Measurements from ENCODE around the gene PLA2G12B.
"Not testable (repeated sequence)": the region's sequence is repeated elsewhere in the genome, so short reads cannot be mapped to it uniquely, and the experiment has no call there.

The PLA2G12B gene

DNA sequence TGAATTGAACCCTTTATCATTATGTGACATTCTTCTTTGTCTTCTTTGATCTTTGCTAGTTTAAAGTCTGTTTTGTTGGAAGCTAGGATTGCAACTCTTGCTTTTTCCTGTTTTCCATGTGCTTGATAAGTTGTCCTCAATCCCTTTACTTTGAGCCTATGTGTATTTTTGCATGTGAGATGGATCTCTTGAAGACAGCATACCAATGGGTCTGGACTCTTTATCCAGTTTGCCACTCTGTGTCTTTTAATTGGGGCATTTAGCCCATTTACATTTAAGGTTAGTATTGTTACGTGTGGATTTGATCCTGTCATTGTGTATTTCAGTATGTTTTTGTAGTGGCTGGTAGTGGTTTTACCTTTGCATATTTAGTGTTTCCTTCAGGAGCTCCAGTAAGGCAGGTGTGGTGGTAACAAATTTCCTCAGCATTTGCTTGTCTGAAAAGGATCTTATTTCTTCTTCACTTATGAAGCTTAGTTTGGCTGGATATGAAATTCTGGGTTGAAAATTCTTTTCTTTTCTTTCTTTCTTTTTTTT lies 33.4 kb downstream of the PLA2G12B start:
- intact Hi-C loops (cut with micrococcal nuclease); H3K36me3 Mint-ChIP-seq (ENCODE audit: low read depth); H3K27ac Mint-ChIP-seq; H3K4me3 Mint-ChIP-seq: not testable (repeated sequence)
- Mint-ChIP-seq H3K9me3 (peaks cover 26% of the 10 kb centered on the region), H3K27me3 (peaks cover 15% of the 10 kb centered on the region), H3K4me1 (ENCODE audit: low read depth) (peaks cover 18% of the 10 kb centered on the region)

DNA sequence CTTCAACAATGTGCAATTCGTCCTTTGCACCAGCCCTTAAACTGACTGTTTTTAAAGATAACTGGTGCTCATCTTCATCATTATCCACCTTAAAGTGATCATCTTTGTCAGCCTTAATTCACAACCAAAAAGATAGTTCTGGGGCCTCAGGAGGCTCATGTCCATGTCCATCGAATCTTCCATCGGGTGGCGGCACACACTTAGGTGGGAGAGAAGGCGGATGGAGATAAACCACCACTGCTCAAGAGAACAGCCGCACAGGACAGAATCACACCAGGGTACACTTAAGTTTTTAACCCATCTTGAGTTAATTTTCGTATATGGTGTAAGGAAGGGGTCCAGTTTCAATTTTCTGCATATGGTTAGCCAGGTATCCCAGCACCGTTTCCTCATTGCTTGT lies 36.3 kb downstream of the PLA2G12B start:
- H3K4me1 Mint-ChIP-seq (ENCODE audit: low read depth) = peaks cover 18% of the 10 kb centered on the region
- peaks cover 13% of the 10 kb centered on the region for H3K27me3 Mint-ChIP-seq
- H3K36me3 Mint-ChIP-seq (ENCODE audit: low read depth) = no peaks in the 10 kb centered on the region
- intact Hi-C loops (cut with micrococcal nuclease) = no loop called here
- H3K4me3 Mint-ChIP-seq = no peak overlapping the region
- H3K9me3 Mint-ChIP-seq = peaks cover 26% of the 10 kb centered on the region
- no peak overlapping the region for H3K27ac Mint-ChIP-seq

DNA sequence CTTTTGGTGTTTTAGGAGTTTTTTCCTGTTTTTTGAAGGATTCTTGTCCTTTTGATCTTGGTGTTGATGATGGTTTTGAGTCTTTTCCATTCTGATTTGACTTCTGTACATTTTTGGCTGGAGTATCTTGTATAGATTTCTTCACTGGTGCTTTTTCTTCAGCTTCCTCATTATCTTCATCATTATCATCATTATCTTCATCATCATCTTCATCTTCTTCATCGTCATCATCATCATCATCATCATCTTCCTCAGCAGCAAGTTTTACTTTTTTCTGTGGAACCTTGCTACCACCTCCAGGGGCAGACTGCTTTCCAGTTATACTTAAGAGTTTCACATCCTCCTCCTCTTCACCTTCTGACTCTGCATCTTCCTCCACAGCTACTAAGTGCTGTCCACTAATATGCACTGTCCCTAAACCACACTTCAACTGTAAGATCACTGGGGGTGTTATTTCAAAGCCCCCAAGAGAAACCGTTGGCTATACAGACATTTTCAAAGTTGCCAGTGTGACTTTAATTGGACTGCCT lies 36.7 kb downstream of the PLA2G12B start:
- H3K4me1 Mint-ChIP-seq (ENCODE audit: low read depth) = peaks cover 18% of the 10 kb centered on the region
- H3K9me3 Mint-ChIP-seq = peaks cover 26% of the 10 kb centered on the region
- H3K36me3 Mint-ChIP-seq (ENCODE audit: low read depth); intact Hi-C loops (cut with micrococcal nuclease); H3K4me3 Mint-ChIP-seq; H3K27ac Mint-ChIP-seq: not testable (repeated sequence)
- peaks cover 13% of the 10 kb centered on the region for H3K27me3 Mint-ChIP-seq

DNA sequence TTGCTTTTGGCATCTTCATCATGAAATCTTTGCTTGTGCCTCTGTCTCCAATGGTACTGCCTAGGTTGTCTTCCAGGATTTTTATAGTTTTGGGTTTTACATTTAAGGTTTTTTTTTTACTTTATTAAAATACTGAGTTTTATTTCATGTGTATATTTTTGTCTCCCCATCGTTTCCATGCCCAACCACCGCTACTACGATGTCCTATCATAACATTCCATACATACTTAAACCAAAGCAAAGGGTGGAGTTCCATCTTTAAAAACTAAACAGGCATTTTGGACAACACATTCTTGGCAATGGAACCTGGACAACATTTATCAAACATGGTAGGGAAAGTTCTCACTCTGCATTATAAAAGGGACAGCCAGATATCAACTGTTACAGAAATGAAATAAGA lies 37.4 kb downstream of the PLA2G12B start:
- H3K9me3 Mint-ChIP-seq = peaks cover 22% of the 10 kb centered on the region
- H3K4me3 Mint-ChIP-seq; H3K36me3 Mint-ChIP-seq (ENCODE audit: low read depth); H3K27ac Mint-ChIP-seq; intact Hi-C loops (cut with micrococcal nuclease): not testable (repeated sequence)
- peaks cover 12% of the 10 kb centered on the region for H3K27me3 Mint-ChIP-seq
- H3K4me1 Mint-ChIP-seq (ENCODE audit: low read depth) = peaks cover 18% of the 10 kb centered on the region

DNA sequence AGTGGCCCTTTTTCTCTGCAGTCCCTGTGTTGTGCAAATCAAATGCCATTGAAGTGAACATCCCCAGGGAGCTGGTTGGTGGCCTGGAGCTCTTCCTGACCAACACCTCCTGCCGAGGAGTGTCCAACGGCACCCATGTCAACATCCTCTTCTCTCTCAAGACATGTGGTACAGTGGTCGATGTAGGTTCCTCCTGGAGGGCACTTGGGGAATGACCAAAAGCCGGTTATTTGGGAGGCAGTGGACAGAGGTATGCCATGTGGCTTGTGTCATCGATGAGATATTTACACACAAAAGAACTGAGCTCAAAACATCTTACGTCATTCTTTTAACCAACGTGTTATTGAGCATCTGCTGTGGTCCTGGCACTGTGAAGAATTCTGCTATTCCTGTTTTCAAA lies 41.3 kb downstream of the PLA2G12B start:
- Mint-ChIP-seq H3K9me3 (no peaks in the 10 kb centered on the region), H3K27me3 (no peaks in the 10 kb centered on the region), H3K4me3 (no peak overlapping the region), H3K27ac (no peak overlapping the region), H3K36me3 (ENCODE audit: low read depth) (no peaks in the 10 kb centered on the region), H3K4me1 (ENCODE audit: low read depth) (peaks cover 7% of the 10 kb centered on the region)
- intact Hi-C loops (cut with micrococcal nuclease) = no loop called here

DNA sequence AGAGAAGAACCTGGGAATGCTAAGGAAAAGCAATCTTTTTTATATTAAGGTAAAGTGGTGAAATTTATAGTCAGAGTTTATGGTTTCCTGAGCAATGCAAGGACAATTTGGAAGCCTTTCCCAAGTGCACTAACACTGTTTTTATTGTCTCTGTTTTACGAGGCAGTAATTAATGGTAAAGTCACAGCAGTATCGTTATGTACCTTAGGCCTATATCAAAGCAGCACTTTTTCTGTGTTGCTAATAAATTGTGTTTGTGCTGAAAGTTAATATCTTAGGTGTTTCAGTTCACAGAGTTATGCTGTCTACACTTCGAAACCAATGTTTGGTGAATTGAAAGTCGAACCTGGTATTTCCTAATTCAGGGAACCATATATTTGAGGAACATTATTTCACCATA lies 41.9 kb downstream of the PLA2G12B start:
- intact Hi-C loops (cut with micrococcal nuclease) = no loop called here
- H3K4me3 Mint-ChIP-seq = no peak overlapping the region
- no peaks in the 10 kb centered on the region for H3K9me3 Mint-ChIP-seq
- peaks cover 1% of the 10 kb centered on the region for H3K4me1 Mint-ChIP-seq (ENCODE audit: low read depth)
- no peaks in the 10 kb centered on the region for H3K36me3 Mint-ChIP-seq (ENCODE audit: low read depth)
- no peaks in the 10 kb centered on the region for H3K27me3 Mint-ChIP-seq
- no peak overlapping the region for H3K27ac Mint-ChIP-seq

DNA sequence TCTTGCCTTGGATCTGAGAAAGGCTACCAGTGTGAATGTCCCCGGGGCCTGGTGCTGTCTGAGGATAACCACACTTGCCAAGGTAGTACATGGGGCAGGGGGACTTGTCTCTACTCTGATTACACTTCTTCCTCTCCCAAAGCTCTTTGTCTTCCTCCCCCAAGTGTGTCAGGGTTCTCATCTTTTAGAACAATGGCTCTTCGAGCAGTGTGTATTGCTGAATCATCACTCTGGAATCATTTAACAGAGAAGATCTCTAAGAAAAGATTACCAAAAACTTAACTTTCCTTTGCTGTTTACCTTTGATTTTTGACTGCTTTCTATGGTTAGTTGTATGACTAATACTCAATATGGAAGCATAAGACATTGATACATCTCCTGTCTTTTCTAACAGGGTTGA lies 42.8 kb downstream of the PLA2G12B start:
- H3K4me3 Mint-ChIP-seq = no peak overlapping the region
- no peaks in the 10 kb centered on the region for H3K36me3 Mint-ChIP-seq (ENCODE audit: low read depth)
- no peaks in the 10 kb centered on the region for H3K27me3 Mint-ChIP-seq
- no peak overlapping the region for H3K27ac Mint-ChIP-seq
- no peaks in the 10 kb centered on the region for H3K9me3 Mint-ChIP-seq
- intact Hi-C loops (cut with micrococcal nuclease) = no loop called here
- H3K4me1 Mint-ChIP-seq (ENCODE audit: low read depth) = no peaks in the 10 kb centered on the region

DNA sequence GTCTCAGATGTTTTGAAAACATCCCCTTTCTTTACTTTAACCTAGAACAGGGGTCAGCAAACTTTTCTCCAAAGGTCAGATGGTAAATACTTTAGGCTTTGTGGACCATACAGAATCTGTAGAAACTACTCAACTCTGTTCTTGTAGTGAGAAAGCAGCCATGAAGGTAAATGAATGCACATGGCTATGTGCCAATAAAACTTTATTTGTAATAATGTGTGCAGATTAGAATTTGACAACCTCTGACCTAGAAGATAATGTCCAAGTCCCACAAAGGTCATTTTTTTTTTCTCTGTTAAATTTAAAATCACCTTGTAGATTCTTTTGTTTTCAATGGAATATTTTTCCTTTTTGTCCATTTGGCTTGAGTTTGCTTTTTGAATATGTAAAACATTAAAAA lies 43.9 kb downstream of the PLA2G12B start:
- peaks cover 5% of the 10 kb centered on the region for H3K4me1 Mint-ChIP-seq (ENCODE audit: low read depth)
- H3K9me3 Mint-ChIP-seq = no peaks in the 10 kb centered on the region
- no peaks in the 10 kb centered on the region for H3K36me3 Mint-ChIP-seq (ENCODE audit: low read depth)
- intact Hi-C loops (cut with micrococcal nuclease) = no loop called here
- H3K27ac Mint-ChIP-seq = no peak overlapping the region
- H3K4me3 Mint-ChIP-seq = no peak overlapping the region
- H3K27me3 Mint-ChIP-seq = no peaks in the 10 kb centered on the region

DNA sequence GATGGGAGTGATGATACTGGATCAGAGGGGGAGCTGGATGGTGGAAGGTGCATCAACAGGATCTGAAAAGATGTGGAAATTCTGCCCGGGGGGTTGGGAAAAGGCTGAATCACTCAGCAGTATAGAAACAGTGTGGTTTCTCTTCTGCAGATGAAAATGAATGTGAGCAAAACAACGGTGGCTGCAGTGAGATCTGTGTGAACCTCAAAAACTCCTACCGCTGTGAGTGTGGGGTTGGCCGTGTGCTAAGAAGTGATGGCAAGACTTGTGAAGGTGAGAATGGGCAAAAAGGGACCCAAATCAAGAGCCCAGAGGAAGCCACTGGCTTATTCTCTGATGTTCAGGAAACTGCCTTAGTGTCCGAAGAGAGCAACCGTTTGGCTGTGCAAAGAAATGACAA lies 48.2 kb downstream of the PLA2G12B start:
- Mint-ChIP-seq H3K27me3 (no peaks in the 10 kb centered on the region), H3K4me3 (no peak overlapping the region), H3K36me3 (ENCODE audit: low read depth) (no peaks in the 10 kb centered on the region), H3K4me1 (ENCODE audit: low read depth) (peaks cover 22% of the 10 kb centered on the region), H3K27ac (no peak overlapping the region), H3K9me3 (peaks cover 8% of the 10 kb centered on the region)
- intact Hi-C loops (cut with micrococcal nuclease) = no loop called here

DNA sequence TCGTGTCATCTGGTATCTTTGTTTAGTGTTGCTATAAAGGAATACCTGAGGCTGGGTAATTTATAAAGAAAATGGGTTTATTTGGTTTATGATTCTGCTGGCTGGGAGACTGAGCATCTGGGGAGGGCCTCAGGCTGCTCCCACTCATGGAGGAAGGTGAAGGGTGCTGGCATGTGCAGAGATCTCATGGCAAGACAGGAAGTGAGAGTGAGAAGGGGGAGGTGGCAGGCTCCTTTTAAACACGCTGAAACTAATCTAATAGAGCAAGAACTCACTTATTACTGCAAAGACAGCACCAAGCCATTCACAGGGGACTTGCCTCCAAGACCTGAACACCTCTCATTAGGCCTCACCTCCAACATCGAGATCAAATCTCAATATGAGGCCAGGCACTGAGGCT lies 49.8 kb downstream of the PLA2G12B start:
- no peaks in the 10 kb centered on the region for H3K36me3 Mint-ChIP-seq (ENCODE audit: low read depth)
- H3K9me3 Mint-ChIP-seq = peaks cover 8% of the 10 kb centered on the region
- intact Hi-C loops (cut with micrococcal nuclease) = no loop called here
- H3K27ac Mint-ChIP-seq = peak overlapping the region; percentile 41
- no peaks in the 10 kb centered on the region for H3K27me3 Mint-ChIP-seq
- no peak overlapping the region for H3K4me3 Mint-ChIP-seq
- H3K4me1 Mint-ChIP-seq (ENCODE audit: low read depth) = peaks cover 22% of the 10 kb centered on the region

DNA sequence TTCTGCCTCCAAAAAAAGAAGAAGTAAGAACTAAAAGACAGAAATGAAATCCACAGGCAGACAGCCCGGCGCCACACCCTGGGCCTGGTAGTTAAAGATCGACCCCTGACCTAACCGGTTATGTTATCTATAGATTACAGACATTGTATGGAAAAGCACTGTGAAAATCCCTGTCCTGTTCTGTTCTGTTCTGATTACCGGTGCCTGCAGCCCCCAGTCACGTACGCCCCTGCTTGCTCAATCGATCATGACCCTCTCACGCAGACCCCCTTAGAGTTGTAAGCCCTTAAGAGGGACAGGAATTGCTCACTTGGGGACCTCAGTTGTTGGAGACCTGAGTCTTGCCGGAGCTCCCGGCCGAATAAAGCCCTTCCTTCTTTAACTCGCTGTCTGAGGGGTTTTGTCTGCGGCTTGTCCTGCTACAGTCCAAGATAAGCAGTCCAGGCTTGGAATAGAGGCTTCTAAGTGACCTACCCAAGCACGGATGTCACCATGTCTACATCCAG lies 50.6 kb downstream of the PLA2G12B start:
- H3K4me1 Mint-ChIP-seq (ENCODE audit: low read depth) = peaks cover 22% of the 10 kb centered on the region
- H3K9me3 Mint-ChIP-seq; H3K27me3 Mint-ChIP-seq; H3K4me3 Mint-ChIP-seq; H3K36me3 Mint-ChIP-seq (ENCODE audit: low read depth); intact Hi-C loops (cut with micrococcal nuclease): not testable (repeated sequence)
- H3K27ac Mint-ChIP-seq = peak overlapping the region; percentile 41

DNA sequence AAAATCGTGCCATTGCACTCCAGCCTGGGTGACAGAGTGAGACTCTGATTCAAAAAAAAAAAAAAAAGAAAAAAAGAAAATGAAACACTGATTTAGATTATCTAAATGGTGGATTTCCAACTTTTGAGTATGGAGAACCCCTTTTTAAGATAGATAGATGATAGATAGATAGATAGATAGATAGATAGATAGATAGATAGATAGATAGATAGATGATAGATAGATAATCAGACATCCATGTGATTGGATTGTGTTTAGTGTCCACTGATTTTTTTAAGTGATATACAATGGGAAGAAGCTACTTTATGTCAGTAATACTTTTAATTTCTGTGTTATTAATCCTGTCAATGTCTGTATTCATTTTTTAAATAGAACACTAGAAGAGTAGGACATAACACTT lies 55.1 kb downstream of the PLA2G12B start:
- Mint-ChIP-seq H3K36me3 (ENCODE audit: low read depth) (no peaks in the 10 kb centered on the region), H3K27ac (no peak overlapping the region), H3K4me3 (no peak overlapping the region), H3K9me3 (peaks cover 2% of the 10 kb centered on the region), H3K27me3 (peaks cover 2% of the 10 kb centered on the region), H3K4me1 (ENCODE audit: low read depth) (peaks cover 20% of the 10 kb centered on the region)
- intact Hi-C loops (cut with micrococcal nuclease) = no loop called here

DNA sequence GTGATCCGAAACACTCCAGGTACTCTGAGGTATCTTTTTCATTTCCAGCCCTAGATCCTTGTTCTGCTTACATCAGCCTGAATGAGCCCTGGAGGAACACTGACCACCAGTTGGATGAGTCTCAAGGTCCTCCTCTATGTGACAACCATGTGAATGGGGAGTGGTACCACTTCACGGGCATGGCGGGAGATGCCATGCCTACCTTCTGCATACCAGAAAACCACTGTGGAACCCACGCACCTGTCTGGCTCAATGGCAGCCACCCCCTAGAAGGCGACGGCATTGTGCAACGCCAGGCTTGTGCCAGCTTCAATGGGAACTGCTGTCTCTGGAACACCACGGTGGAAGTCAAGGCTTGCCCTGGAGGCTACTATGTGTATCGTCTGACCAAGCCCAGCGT lies 56.0 kb downstream of the PLA2G12B start:
- Mint-ChIP-seq H3K27ac (no peak overlapping the region), H3K9me3 (no peaks in the 10 kb centered on the region), H3K36me3 (ENCODE audit: low read depth) (no peaks in the 10 kb centered on the region), H3K4me1 (ENCODE audit: low read depth) (peaks cover 11% of the 10 kb centered on the region), H3K27me3 (peaks cover 2% of the 10 kb centered on the region), H3K4me3 (no peak overlapping the region)
- intact Hi-C loops (cut with micrococcal nuclease) = no loop called here

DNA sequence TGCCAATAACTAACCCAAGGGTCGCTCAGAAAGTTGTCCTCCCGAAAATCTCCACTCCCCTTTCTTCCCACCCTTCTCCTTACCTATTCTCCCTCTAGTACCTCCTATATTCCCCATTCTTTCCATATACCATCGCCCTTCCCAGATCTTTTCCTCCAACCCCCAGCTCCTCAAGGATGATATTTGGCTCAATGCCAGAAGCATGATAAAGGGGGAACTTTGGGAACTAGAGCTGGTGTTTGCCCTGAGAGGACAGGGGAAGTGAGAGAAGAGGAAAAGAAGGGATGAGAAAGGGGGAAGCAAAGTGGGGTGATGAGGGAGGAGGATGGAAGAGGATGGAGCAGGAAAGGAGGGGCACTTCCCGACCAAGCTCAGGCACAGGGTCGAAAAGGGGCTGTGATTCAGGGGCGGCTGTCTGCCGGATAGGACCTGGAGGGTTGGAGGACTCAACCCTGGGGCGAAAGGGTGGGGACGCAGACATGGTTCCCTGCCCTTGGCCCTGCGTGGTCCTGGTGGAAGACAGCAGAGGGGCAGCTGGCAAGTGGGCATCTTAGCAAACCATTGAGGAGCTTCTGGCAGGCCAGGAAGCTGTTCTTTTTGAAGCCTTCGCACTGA lies 59.3 kb downstream of the PLA2G12B start:
- H3K36me3 Mint-ChIP-seq (ENCODE audit: low read depth) = no peaks in the 10 kb centered on the region
- H3K27me3 Mint-ChIP-seq = peaks cover 3% of the 10 kb centered on the region
- intact Hi-C loops (cut with micrococcal nuclease) = no loop called here
- no peaks in the 10 kb centered on the region for H3K9me3 Mint-ChIP-seq
- no peak overlapping the region for H3K27ac Mint-ChIP-seq
- H3K4me1 Mint-ChIP-seq (ENCODE audit: low read depth) = peaks cover 11% of the 10 kb centered on the region
- H3K4me3 Mint-ChIP-seq = no peak overlapping the region
